ENCODE results near the gene KCNK6.

The KCNK6 gene

GRCh38 chr19:38319421-38320258 lies at the start of gene KCNK6:
TSS of gene KCNK6 (plus strand) at chr19:38319845. CDS start at chr19:38319951, 106 bp downstream.
- peak; percentile 40 for DNase-seq

GRCh38 chr19:38270587-38271167 lies 49.0 kb upstream of the KCNK6 start:
- DNase-seq, result no peak

- no peak for DNase-seq
Measured at GRCh38 chr19:38273499-38273898, 46.1 kb upstream of the KCNK6 start.

GRCh38 chr19:38274739-38275138 lies 44.9 kb upstream of the KCNK6 start:
- no peak for DNase-seq

- no peak for DNase-seq
Measured at GRCh38 chr19:38276942-38277517, 42.6 kb upstream of the KCNK6 start.

GRCh38 chr19:38277549-38277948 lies 42.1 kb upstream of the KCNK6 start:
- no peak for DNase-seq

- DNase-seq, result no peak
Measured at GRCh38 chr19:38277969-38278680, 41.5 kb upstream of the KCNK6 start.

GRCh38 chr19:38278751-38279150 lies 40.9 kb upstream of the KCNK6 start:
- no peak for DNase-seq

- DNase-seq, result no peak
Measured at GRCh38 chr19:38280030-38280921, 39.4 kb upstream of the KCNK6 start.

- DNase-seq, result no peak
Measured at GRCh38 chr19:38281811-38282566, 37.7 kb upstream of the KCNK6 start.

- no peak for DNase-seq
Measured at GRCh38 chr19:38283271-38283670, 36.4 kb upstream of the KCNK6 start.

GRCh38 chr19:38284422-38284821 lies 35.2 kb upstream of the KCNK6 start:
- peak; percentile 7 for DNase-seq

- DNase-seq, result no peak
Measured at GRCh38 chr19:38285567-38285966, 34.1 kb upstream of the KCNK6 start.

- peak; percentile 25 for DNase-seq
Measured at GRCh38 chr19:38287604-38288003, 32.0 kb upstream of the KCNK6 start.

GRCh38 chr19:38288123-38288855 lies 31.4 kb upstream of the KCNK6 start:
- DNase-seq, result no peak

- no peak for DNase-seq
Measured at GRCh38 chr19:38289955-38290354, 29.7 kb upstream of the KCNK6 start.

- no peak for DNase-seq
Measured at GRCh38 chr19:38290631-38291147, 29.0 kb upstream of the KCNK6 start.

GRCh38 chr19:38291855-38292254 lies 27.8 kb upstream of the KCNK6 start:
- DNase-seq, result no peak

- no peak for DNase-seq
Measured at GRCh38 chr19:38293281-38293680, 26.4 kb upstream of the KCNK6 start.

- DNase-seq, result no peak
Measured at GRCh38 chr19:38294090-38294489, 25.6 kb upstream of the KCNK6 start.
